Right cardiac atrium (tissue), 5 donors: ENCODE results near the gene SSH2. TPM values are rescaled to one million over a fixed set of nuclear protein-coding genes. Genes with fewer than 3 reads are reported as not detected.

ENCODE experiments used
- ATAC-seq, 2 donors: fragments of 200-7000 bp; cut with Tn5 transposase; one replicate each; pipeline versions ENCODE4 v1.8.0 to v1.9.1; 2020; ENCODE audit warnings: moderate library complexity in 2 of 2, mild to moderate bottlenecking in 1 of 2
- DNase-seq, 3 donors: peaks; one replicate each; pipeline ENCODE4 v3.0.0-alpha.2; 2020
- H3K27ac ChIP-seq: one replicate; pipeline ENCODE4 v1.5.1; 2013; ENCODE audit warnings: mild to moderate bottlenecking, low read length, control low read depth, moderate library complexity
- H3K27me3 ChIP-seq: one replicate; pipeline ENCODE4 v1.6.1; 2013; ENCODE audit not compliant: control insufficient read depth, insufficient read depth
- H3K4me1 ChIP-seq: one replicate; pipeline ENCODE4 v1.6.1; 2013; ENCODE audit warnings: low read length; ENCODE audit not compliant: control insufficient read depth, insufficient read depth
- H3K4me3 ChIP-seq: one replicate; pipeline ENCODE4 v1.5.1; 2013; ENCODE audit warnings: low read length, control low read depth
- H3K9me3 ChIP-seq: one replicate; pipeline ENCODE4 v1.6.1; 2013; ENCODE audit warnings: low read length; ENCODE audit not compliant: control insufficient read depth
- WGBS: extraction: QIAGEN DNeasy Blood & Tissue Kit; methylation state at CpG from one replicate; pipeline ENCODE4 v1.1.7; 2013; 5-methylcytosine and 5-hydroxymethylcytosine counted together
- intact Hi-C, 4 donors: fragments of 100-400 bp; cut with DNase I; formaldehyde crosslinking; loops; one replicate each; pipeline versions ENCODE4 v1.11.0 to v1.14.0; 2022 to 2023
- polyA plus RNA-seq: library from polyadenylated mRNA; stranded (reverse); fragments of 200-250 nt; gene quantifications from one replicate; pipeline ENCODE4 v1.2.3, GENCODE V29; 2013
- total RNA-seq, 4 donors: library from RNA; stranded (reverse); fragmentation: NEBNext Ultra II Directional; extraction: Animal tissue kit (Norgen Biotek cat#: 25700); gene quantifications; one replicate each; pipeline ENCODE4 v1.2.1, GENCODE V29; 2021
- donor health status: healthy with polysubstance abuse.
- donor health status: DM: no; HTN: yes; CAD: no.
- donor health status: DM: no; HTN: no; CAD: no.
- donor health status: DM: no; HTN: yes; CAD: no; lungs with severe emphysema.
- donor health status: DM: yes; HTN: yes; CAD: no.

SSH2 gene
- total and polyA plus RNA-seq, 5 donors: 18.8 to 43.5 (median 37.5) TPM

- Histone ChIP-seq H3K27me3 (no peaks in the 10 kb centered on the region), H3K27ac (no peak overlapping the region), H3K4me3 (no peak overlapping the region), H3K9me3 (no peaks in the 10 kb centered on the region), H3K4me1 (no peaks in the 10 kb centered on the region)
- intact Hi-C loops: no loop called here
- peak in 1 of 2 donors; percentile 9 for ATAC-seq
- peak; percentile 69 to 80 (median 78) for DNase-seq
- WGBS: 67% methylated on average over 22 of the region's 22 CpGs
Observed at GRCh38 chr17:29577385-29578211, 352.4 kb downstream of the SSH2 start.

- Histone ChIP-seq H3K9me3 (no peaks in the 10 kb centered on the region), H3K4me1 (peaks cover 2% of the 10 kb centered on the region), H3K27ac (no peak overlapping the region), H3K27me3 (no peaks in the 10 kb centered on the region), H3K4me3 (no peak overlapping the region)
- intact Hi-C loops: no loop called here
- ATAC-seq: no peak
- 95% methylated on average over 9 of the region's 9 CpGs for WGBS
- peak in 1 of 3 donors; percentile 49 for DNase-seq
Observed at GRCh38 chr17:29577001-29577370, 353.0 kb downstream of the SSH2 start.

- H3K4me3 ChIP-seq: no peak overlapping the region
- intact Hi-C loops: no loop called here
- H3K27ac ChIP-seq: no peak overlapping the region
- no peaks in the 10 kb centered on the region for H3K9me3 ChIP-seq
- no peaks in the 10 kb centered on the region for H3K27me3 ChIP-seq
- peak in 2 of 3 donors; percentile 60 to 66 for DNase-seq
- no peak for ATAC-seq
- WGBS: 92% methylated on average over 37 of the region's 37 CpGs
- H3K4me1 ChIP-seq: peaks cover 4% of the 10 kb centered on the region
Observed at GRCh38 chr17:29576214-29577000, 353.6 kb downstream of the SSH2 start.

Other genes starting within 250 kb of the SSH2 start
- 1 to 10 TPM in 1 of 4 donors, under 1 TPM in 2, not detected in 1; 0.43 to 1.1 (median 0.47) TPM for gene EFCAB5, start 11.4 kb upstream of the SSH2 start, total RNA-seq
- gene EFCAB5, start 11.4 kb upstream of the SSH2 start, polyA plus RNA-seq: 0.18 TPM
- gene NSRP1, start 186.6 kb upstream of the SSH2 start, total RNA-seq: 10 to 100 TPM; 23.0 to 28.9 (median 25.0) TPM
- 29.9 TPM for gene NSRP1, start 186.6 kb upstream of the SSH2 start, polyA plus RNA-seq